Measurements from ENCODE around the gene ECSIT. TPM values are rescaled to one million over a fixed set of nuclear protein-coding genes. Genes with fewer than 3 reads are reported as not detected.

The ECSIT gene
- polyA plus RNA-seq, 2 of the 4 experiments (the other 2 are of a cell fraction), result 23.0 to 29.7 TPM

- Histone ChIP-seq H3K4me2 (peak overlapping the region; percentile 97), H3K4me1 (0 out of 3 replicates have a peak, but pooled peaks cover 3% of the 10 kb centered on the region), H3K4me3 (peak overlapping the region; percentile 64), H3K9me3 (no peaks in the 10 kb centered on the region), H3K27ac (peak overlapping the region; percentile 81 to 91)
- ATAC-seq (peak; percentile 83 to 93), FAIRE-seq (no peak), DNase-seq (ENCODE audit: low read depth in 1 of 2, low spot score in 1 of 2) (peak; percentile 76 to 90)
- POLR2A ChIA-PET, result interaction anchor here (1.0 to 1.6 kb wide), 4 partner anchors 99 to 141 kb away, joined by 3 to 10 read pairs (median 6); partner anchors contain the start of gene SWSAP1
- 47% methylated on average over 5 of the region's 50 CpGs for WGBS (ENCODE audit: missing lambda C conversion rate)
- TF ChIP-seq NPAS2 (CRISPR knock-in tag; IDR thresholded peaks at IDR 0.05; ENCODE audit: borderline replicate concordance) (no peak), E2F6 (IDR thresholded peaks at IDR 0.05; ENCODE audit: borderline replicate concordance, low read depth) (0 out of 2 replicates have a peak, but pooled peaks have one; percentile 63), REST (IDR thresholded peaks at IDR 0.05) (peak; percentile 80), POLR2AphosphoS2 (conservative IDR thresholded peaks at IDR 0.05; ENCODE audit: low read length) (no peak), HEYL (CRISPR knock-in tag; IDR thresholded peaks at IDR 0.05) (no peak)
- CTCF ChIA-PET, result interaction anchor here (0.5 to 3.6 kb wide), 62 partner anchors 9 to 448 kb away, joined by 3 to 50 read pairs (median 4); partner anchors contain the start of genes EPOR, ODAD3, SWSAP1 and TSPAN16
These were observed 47.2 kb downstream of the ECSIT start for GRCh38 chr19:11481534-11482383.

GRCh38 chr19:11480715-11481533, 48.0 kb downstream of the ECSIT start, which contains the start of gene ELAVL3:
TSS of gene ELAVL3 (minus strand) at chr19:11481046. CDS start at chr19:11480608, 438 bp downstream.
- DNase-seq (ENCODE audit: low read depth in 1 of 2, low spot score in 1 of 2), result no peak
- FAIRE-seq, result no peak
- Histone ChIP-seq H3K27ac (0 out of 6 replicates have a peak within 1 kb of the TSS, but pooled peaks of 1 of the 2 experiments have one; percentile 44), H3K4me1 (0 out of 3 replicates have a peak, but pooled peaks cover 3% of the 10 kb centered on the region), H3K9me3 (no peaks in the 10 kb centered on the region), H3K4me3 (peak within 1 kb of the TSS; percentile 64; the same call in 1 of the 3 replicates), H3K4me2 (peak within 1 kb of the TSS; percentile 97)
- POLR2A ChIA-PET, result interaction anchor here (0.5 to 1.6 kb wide), 2 partner anchors 99 to 187 kb away, joined by 3 to 10 read pairs; no protein-coding TSS in a partner anchor
- no peak for ATAC-seq
- CTCF ChIA-PET, result interaction anchor here (0.6 to 3.6 kb wide), 6 partner anchors 10 to 185 kb away, joined by 3 to 34 read pairs (median 4); partner anchors contain the start of genes ODAD3 and TSPAN16
- 28% methylated on average over 5 of the region's 77 CpGs for WGBS (ENCODE audit: missing lambda C conversion rate)
- no peak for TF ChIP-seq RFX5 (IDR thresholded peaks at IDR 0.05)
- TF ChIP-seq CEBPB (IDR thresholded peaks at IDR 0.05), result no peak
- no peak for TF ChIP-seq MYC (IDR thresholded peaks at IDR 0.05; ENCODE audit: borderline replicate concordance, low read length)
- TF ChIP-seq REST (IDR thresholded peaks at IDR 0.05), result no peak
- no peak for TF ChIP-seq ESRRA (IDR thresholded peaks at IDR 0.05; ENCODE audit: borderline replicate concordance, low read length)
- no peak for TF ChIP-seq KDM5A (IDR thresholded peaks at IDR 0.05)
- TF ChIP-seq RAD21 (conservative IDR thresholded peaks at IDR 0.05 in 1 of 2, IDR thresholded peaks at IDR 0.05 in 1 of 2), result no peak
- no peak for TF ChIP-seq PHF8 (IDR thresholded peaks at IDR 0.05; ENCODE audit: borderline replicate concordance, low read depth)
- TF ChIP-seq EHF (CRISPR knock-in tag; IDR thresholded peaks at IDR 0.05), result no peak
- no peak for TF ChIP-seq USF2 (IDR thresholded peaks at IDR 0.05)
